ENCODE data around the gene GCFC2. TPM values are rescaled to one million over a fixed set of nuclear protein-coding genes. Genes with fewer than 3 reads are reported as not detected.

GCFC2 gene
- total and polyA plus RNA-seq, 2 experiments from 2014 or later = 12.0 to 12.3 TPM

DNA sequence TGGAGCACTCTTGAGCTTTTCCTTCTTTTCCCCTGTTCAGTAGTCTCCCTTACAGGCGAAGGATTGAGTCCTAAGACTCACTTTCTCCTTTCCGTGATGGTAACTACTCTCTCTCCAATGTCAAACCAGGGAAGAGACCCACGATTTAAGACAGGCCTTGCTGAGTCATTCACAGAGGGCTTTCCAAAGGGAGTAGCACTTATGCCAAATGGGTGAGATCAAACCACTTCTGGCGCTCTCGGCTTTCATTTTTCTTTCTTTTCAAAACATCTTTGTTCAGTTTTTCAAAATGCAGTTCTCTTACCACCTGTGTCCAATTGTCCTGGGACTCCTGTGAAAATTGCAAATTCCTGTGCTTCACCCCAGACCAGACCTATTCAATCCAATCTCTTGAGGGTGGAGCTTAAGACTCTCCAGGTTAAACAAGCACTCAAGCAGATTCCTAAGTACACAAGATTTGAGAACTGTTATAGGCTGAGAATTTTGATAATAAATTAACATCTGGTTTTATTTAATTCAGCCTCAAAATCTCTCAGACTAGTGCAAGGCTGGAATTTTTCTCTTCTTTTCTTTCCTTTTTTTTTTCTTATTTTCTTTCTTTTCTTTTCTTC, 78.5 kb downstream of the GCFC2 start:
- Histone ChIP-seq H3F3A (ENCODE audit: insufficient read depth) (peaks cover 8% of the 10 kb centered on the region; the same call in 1 of the 2 replicates), H3K4me1 (ENCODE audit: insufficient read depth) (peaks cover 13% of the 10 kb centered on the region), H3K9me2 (ENCODE audit: insufficient read depth) (no peaks in the 10 kb centered on the region), H4K20me1 (ENCODE audit: insufficient read depth) (no peaks in the 10 kb centered on the region), H3K9me3 (ENCODE audit: low read depth) (no peaks in the 10 kb centered on the region), H3K36me3 (ENCODE audit: low read depth) (no peaks in the 10 kb centered on the region), H3K27me3 (replicated peaks; ENCODE audit: insufficient read depth) (no peaks in the 10 kb centered on the region), H2AFZ (peak overlapping the region; percentile 81), H3K9ac (peak overlapping the region; percentile 27; the same call in 1 of the 2 replicates), H3K79me2 (ENCODE audit: insufficient read depth) (no peaks in the 10 kb centered on the region), H3K4me2 (ENCODE audit: unreplicated experiment) (peak overlapping the region; percentile 74), H3K27ac (peak overlapping the region; percentile 9; the same call in 1 of the 2 replicates), H3K4me3 (peak overlapping the region; percentile 50)
- in situ Hi-C loops (cut with MboI) = no loop called here
- DNase-seq = peak; percentile 79
- TF ChIP-seq EZH2phosphoT487 (IDR thresholded peaks at IDR 0.05; ENCODE audit: insufficient read depth, low read depth) (no peak), EZH2 (IDR thresholded peaks at IDR 0.05; ENCODE audit: insufficient read depth, poor library complexity, severe bottlenecking) (no peak)
- WGBS, 2 experiments (ENCODE audit: low coverage in 1 of 2, low lambda C conversion rate in 2 of 2, missing lambda C conversion rate in 2 of 2) = 5 to 13% methylated on average over 5 of the region's 5 CpGs

DNA sequence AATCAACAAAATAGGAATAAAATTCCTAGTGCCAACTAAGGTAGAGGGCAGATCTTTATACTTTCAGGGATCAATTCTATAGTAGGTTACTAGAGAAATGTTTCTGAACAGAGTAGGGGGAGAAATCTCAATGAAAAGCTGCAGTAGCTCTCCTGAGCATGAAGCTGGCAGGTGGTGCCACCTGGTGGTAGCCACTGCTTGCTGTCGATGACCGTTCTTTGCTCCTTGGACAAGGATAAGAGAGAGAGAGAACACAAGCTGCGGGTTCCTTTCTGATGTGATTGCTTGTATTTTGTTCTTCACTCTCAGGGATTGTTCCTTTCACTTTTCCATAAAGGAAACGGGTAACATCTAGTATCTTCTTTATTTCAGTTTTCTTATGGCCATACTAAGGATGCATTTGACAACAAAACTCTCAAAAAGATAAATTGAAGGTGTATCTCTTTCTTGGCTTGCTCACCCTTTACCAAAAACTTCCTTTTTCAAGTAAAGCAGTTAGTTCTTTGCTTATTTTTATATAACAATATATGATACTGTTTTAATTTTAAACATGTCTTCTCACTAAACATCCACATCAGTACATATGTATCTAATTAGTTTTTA, 82.7 kb downstream of the GCFC2 start:
- in situ Hi-C loops (cut with MboI) = loop anchor here (5.0 kb wide), 1 partner anchor 161 kb away; no protein-coding TSS in a partner anchor
- H4K20me1 ChIP-seq (ENCODE audit: insufficient read depth) = no peaks in the 10 kb centered on the region
- no peak overlapping the region for H2AFZ ChIP-seq
- H3K36me3 ChIP-seq (ENCODE audit: low read depth) = no peaks in the 10 kb centered on the region
- no peaks in the 10 kb centered on the region for H3K79me2 ChIP-seq (ENCODE audit: insufficient read depth)
- H3F3A ChIP-seq (ENCODE audit: insufficient read depth) = peaks cover 8% of the 10 kb centered on the region; the same call in 1 of the 2 replicates
- H3K4me2 ChIP-seq (ENCODE audit: unreplicated experiment) = no peak overlapping the region
- no peaks in the 10 kb centered on the region for H3K9me3 ChIP-seq (ENCODE audit: low read depth)
- H3K27me3 ChIP-seq (replicated peaks; ENCODE audit: insufficient read depth) = no peaks in the 10 kb centered on the region
- WGBS, 2 experiments (ENCODE audit: low coverage in 1 of 2, low lambda C conversion rate in 2 of 2, missing lambda C conversion rate in 2 of 2) = 1 to 3% methylated on average over 4 of the region's 4 CpGs
- peak; percentile 84 for DNase-seq
- H3K27ac ChIP-seq = no peak overlapping the region
- no peaks in the 10 kb centered on the region for H3K9me2 ChIP-seq (ENCODE audit: insufficient read depth)
- no peak overlapping the region for H3K4me3 ChIP-seq
- peaks cover 13% of the 10 kb centered on the region for H3K4me1 ChIP-seq (ENCODE audit: insufficient read depth)
- TF ChIP-seq EZH2 (IDR thresholded peaks at IDR 0.05; ENCODE audit: insufficient read depth, poor library complexity, severe bottlenecking) (no peak), EZH2phosphoT487 (IDR thresholded peaks at IDR 0.05; ENCODE audit: insufficient read depth, low read depth) (no peak)
- H3K9ac ChIP-seq = no peak overlapping the region

DNA sequence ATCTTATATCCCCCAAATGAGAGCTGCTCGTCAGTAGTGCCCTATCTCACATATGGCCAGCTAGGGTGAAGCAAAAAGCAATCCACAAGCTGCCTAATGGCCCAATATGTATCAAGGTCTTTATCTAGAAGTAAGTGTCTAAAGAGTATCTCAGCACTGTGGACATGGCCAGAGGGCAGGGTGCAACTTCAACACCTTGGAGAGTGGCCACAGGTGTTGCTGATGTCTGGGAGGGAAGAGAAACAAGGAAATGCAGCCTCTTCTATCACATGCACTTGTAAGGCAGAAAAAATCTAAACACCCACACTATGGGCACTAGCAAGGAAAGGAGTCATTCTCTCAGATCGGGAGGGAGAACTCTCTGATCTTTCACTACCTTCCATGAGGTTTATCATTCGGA, 87.8 kb downstream of the GCFC2 start:
- no peak for TF ChIP-seq EZH2 (IDR thresholded peaks at IDR 0.05; ENCODE audit: insufficient read depth, poor library complexity, severe bottlenecking)
- no peak for TF ChIP-seq EZH2phosphoT487 (IDR thresholded peaks at IDR 0.05; ENCODE audit: insufficient read depth, low read depth)
- no peaks in the 10 kb centered on the region for H3K9me3 ChIP-seq (ENCODE audit: low read depth)
- H4K20me1 ChIP-seq (ENCODE audit: insufficient read depth) = no peaks in the 10 kb centered on the region
- no peak overlapping the region for H3K9ac ChIP-seq
- H3K27me3 ChIP-seq (replicated peaks; ENCODE audit: insufficient read depth) = no peaks in the 10 kb centered on the region
- peaks cover 11% of the 10 kb centered on the region for H3K4me1 ChIP-seq (ENCODE audit: insufficient read depth)
- no peak overlapping the region for H3K27ac ChIP-seq
- H3K79me2 ChIP-seq (ENCODE audit: insufficient read depth) = no peaks in the 10 kb centered on the region
- H3K4me3 ChIP-seq = no peak overlapping the region
- no peak for DNase-seq
- 0 out of 2 replicates have a peak, but pooled peaks cover 8% of the 10 kb centered on the region for H3F3A ChIP-seq (ENCODE audit: insufficient read depth)
- no peaks in the 10 kb centered on the region for H3K9me2 ChIP-seq (ENCODE audit: insufficient read depth)
- 82 to 89% methylated on average over 3 of the region's 3 CpGs for WGBS, 2 experiments (ENCODE audit: low coverage in 1 of 2, low lambda C conversion rate in 2 of 2, missing lambda C conversion rate in 2 of 2)
- in situ Hi-C loops (cut with MboI) = loop anchor here (25.0 kb wide), 2 partner anchors 436 to 711 kb away; partner anchors contain the start of gene TACR1
- H3K4me2 ChIP-seq (ENCODE audit: unreplicated experiment) = no peak overlapping the region
- no peaks in the 10 kb centered on the region for H3K36me3 ChIP-seq (ENCODE audit: low read depth)
- H2AFZ ChIP-seq = no peak overlapping the region

DNA sequence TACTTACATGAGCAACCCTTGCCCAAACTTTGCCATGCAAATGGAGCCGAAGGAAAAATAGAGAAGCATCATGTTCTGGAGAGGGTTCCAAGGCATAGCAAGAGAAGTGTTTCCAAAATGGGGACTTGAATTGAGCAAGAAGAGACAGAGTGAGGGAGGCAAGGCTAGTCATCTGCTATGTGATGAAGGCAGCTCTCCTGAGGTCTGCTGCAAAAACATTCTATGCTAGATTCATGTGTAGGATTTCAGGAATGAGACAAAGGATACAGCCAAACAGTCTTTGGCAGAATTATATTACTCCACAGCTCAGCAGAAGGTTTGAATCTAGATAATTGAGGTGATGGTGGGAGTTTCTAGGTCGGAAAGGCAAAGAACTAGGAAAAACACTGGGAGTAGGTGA, 88.2 kb downstream of the GCFC2 start:
- Histone ChIP-seq H3K27ac (no peak overlapping the region), H3K4me2 (ENCODE audit: unreplicated experiment) (no peak overlapping the region), H2AFZ (no peak overlapping the region), H3K4me3 (no peak overlapping the region), H3K4me1 (ENCODE audit: insufficient read depth) (peaks cover 11% of the 10 kb centered on the region), H3K79me2 (ENCODE audit: insufficient read depth) (no peaks in the 10 kb centered on the region), H3F3A (ENCODE audit: insufficient read depth) (0 out of 2 replicates have a peak, but pooled peaks cover 8% of the 10 kb centered on the region), H3K9me3 (ENCODE audit: low read depth) (no peaks in the 10 kb centered on the region), H3K9ac (no peak overlapping the region), H3K9me2 (ENCODE audit: insufficient read depth) (no peaks in the 10 kb centered on the region), H3K36me3 (ENCODE audit: low read depth) (no peaks in the 10 kb centered on the region), H3K27me3 (replicated peaks; ENCODE audit: insufficient read depth) (no peaks in the 10 kb centered on the region), H4K20me1 (ENCODE audit: insufficient read depth) (no peaks in the 10 kb centered on the region)
- DNase-seq = peak; percentile 20
- in situ Hi-C loops (cut with MboI) = loop anchor here (25.0 kb wide), 2 partner anchors 435 to 710 kb away; partner anchors contain the start of gene TACR1
- 31 to 35% methylated on average over 2 of the region's 2 CpGs for WGBS, 2 experiments (ENCODE audit: low coverage in 1 of 2, low lambda C conversion rate in 2 of 2, missing lambda C conversion rate in 2 of 2)
- TF ChIP-seq EZH2 (IDR thresholded peaks at IDR 0.05; ENCODE audit: insufficient read depth, poor library complexity, severe bottlenecking) (no peak), EZH2phosphoT487 (IDR thresholded peaks at IDR 0.05; ENCODE audit: insufficient read depth, low read depth) (no peak)
